HepG2 (cell line): ENCODE data around the gene DCDC2. TPM values are rescaled to one million over a fixed set of nuclear protein-coding genes. Genes with fewer than 3 reads are reported as not detected.

ENCODE experiments used
- ARHGAP35 ChIP-seq: sonication (generic); formaldehyde crosslinking; IDR thresholded peaks from 2 replicates; pipeline ENCODE4 v1.9.0; 2022; ENCODE audit warnings: mild to moderate bottlenecking, inconsistent platforms, moderate library complexity, missing genetic modification reagents, borderline replicate concordance
- CREB1 ChIP-seq, 2 experiments: fragments of 450-650 bp in 1 of 2; IDR thresholded peaks; 2 replicates each; pipeline ENCODE4 v1.6.1; 2016 to 2017; ENCODE audit warnings: control low read depth in 1 of 2, mild to moderate bottlenecking in 1 of 2, missing compliant biosample characterization in 1 of 2, missing genetic modification characterization in 1 of 2
- CSRNP2 ChIP-seq: sonication (generic); formaldehyde crosslinking; conservative IDR thresholded peaks from 2 replicates; pipeline ENCODE4 v1.8.0; 2022; ENCODE audit warnings: low read depth, missing genetic modification reagents
- ELK4 ChIP-seq: sonication (generic); formaldehyde crosslinking; IDR thresholded peaks from 2 replicates; pipeline ENCODE4 v1.9.0; 2021; ENCODE audit warnings: missing genetic modification reagents, borderline replicate concordance
- FOXK2 ChIP-seq: fragments of 450-650 bp; IDR thresholded peaks from 2 replicates; pipeline ENCODE4 v1.6.1; 2016
- GATA4 ChIP-seq: sonication (generic); IDR thresholded peaks from 2 replicates; pipeline ENCODE4 v1.6.1; 2016; ENCODE audit warnings: antibody characterized with exemption, low read depth, borderline replicate concordance
- HIC2 ChIP-seq: sonication (generic); formaldehyde crosslinking; IDR thresholded peaks from 2 replicates; pipeline ENCODE4 v1.9.0; 2022; ENCODE audit warnings: low read depth, missing genetic modification reagents
- JUND ChIP-seq: sonication (generic); formaldehyde crosslinking; IDR thresholded peaks from 2 replicates; pipeline ENCODE4 v1.8.0; 2022; ENCODE audit warnings: mild to moderate bottlenecking, missing genetic modification reagents
- MLXIP ChIP-seq: sonication (generic); formaldehyde crosslinking; IDR thresholded peaks from 2 replicates; pipeline ENCODE4 v1.9.0; 2021; ENCODE audit warnings: missing genetic modification reagents, borderline replicate concordance
- MTA1 ChIP-seq: sonication (generic); formaldehyde crosslinking; IDR thresholded peaks from 2 replicates; pipeline ENCODE4 v1.4.0; 2020; ENCODE audit warnings: missing genetic modification reagents, mild to moderate bottlenecking, borderline replicate concordance
- MTF1 ChIP-seq: sonication (generic); formaldehyde crosslinking; IDR thresholded peaks from 2 replicates; pipeline ENCODE4 v1.5.0; 2020; ENCODE audit warnings: missing genetic modification reagents
- NFE2L1 ChIP-seq: sonication (generic); formaldehyde crosslinking; IDR thresholded peaks from 2 replicates; pipeline ENCODE4 v1.4.0; 2020; ENCODE audit warnings: missing genetic modification reagents, mild to moderate bottlenecking, borderline replicate concordance
- NFE2L2 ChIP-seq: fragments of 150-350 bp; IDR thresholded peaks from 2 replicates; pipeline ENCODE4 v1.6.1; 2014; ENCODE audit warnings: low read length
- NONO ChIP-seq, 2 experiments: fragments of 450-650 bp in 1 of 2; sonication (generic) in 1 of 2; formaldehyde crosslinking in 1 of 2; IDR thresholded peaks in 1 of 2; conservative IDR thresholded peaks in 1 of 2; 2 replicates each; pipeline versions ENCODE4 v1.6.1 to v1.8.0; 2017 to 2022; ENCODE audit warnings: mild to moderate bottlenecking in 1 of 2, missing genetic modification reagents in 1 of 2, moderate library complexity in 1 of 2
- SKI ChIP-seq: fragments of 450-650 bp; IDR thresholded peaks from one replicate; pipeline ENCODE4 v1.6.1; 2018; ENCODE audit warnings: mild to moderate bottlenecking; ENCODE audit not compliant: partially characterized antibody
- ZMYM2 ChIP-seq: sonication (generic); formaldehyde crosslinking; IDR thresholded peaks from 2 replicates; pipeline ENCODE4 v1.8.0; 2022; ENCODE audit warnings: mild to moderate bottlenecking, missing genetic modification reagents
- ZNF597 ChIP-seq: sonication (generic); formaldehyde crosslinking; IDR thresholded peaks from 2 replicates; pipeline ENCODE4 v1.5.0; 2020; ENCODE audit warnings: missing genetic modification reagents
- ZNF746 ChIP-seq: sonication (generic); formaldehyde crosslinking; IDR thresholded peaks from 2 replicates; pipeline ENCODE4 v1.8.0; 2022; ENCODE audit warnings: mild to moderate bottlenecking, missing genetic modification reagents
- polyA plus RNA-seq, 8 experiments: library from polyadenylated mRNA; depleted of rRNA in 3 of 8; stranded (reverse) in 7 of 8; unstranded in 1 of 8; fragments of >200 nt; fragmentation: Illumina TruSeq in 4 of 8; extraction: Trizol in 4 of 8; gene quantifications; 2 replicates each; pipeline versions ENCODE4 v1.2.1 to v1.2.3, GENCODE V29; 2011 to 2016; ENCODE audit warnings: low read depth in 4 of 8, missing spikeins in 1 of 8, mixed read lengths in 1 of 8; ENCODE audit not compliant: insufficient read depth in 1 of 8
- total RNA-seq, 5 experiments: library from RNA; depleted of rRNA; stranded (reverse); fragments of >200 nt; fragmentation: Illumina TruSeq; extraction: Trizol; gene quantifications; 2 replicates each; pipeline ENCODE4 v1.2.3, GENCODE V29; 2016; ENCODE audit warnings: low read depth in 1 of 5

The DCDC2 gene
- total and polyA plus RNA-seq, 2 of the 13 experiments (the other 11 are each of a cell fraction or from before 2014, with no cell fraction given): 9.0 to 36.2 TPM

- TF ChIP-seq MLXIP (CRISPR knock-in tag) (no peak), NONO (IDR thresholded peaks at IDR 0.05) (no peak), NONO (CRISPR knock-in tag; conservative IDR thresholded peaks at IDR 0.05) (peak; percentile 76; the same call in 1 of the 2 replicates), JUND (no peak), NFE2L2 (no peak), FOXK2 (peak; percentile 78), MTF1 (CRISPR knock-in tag) (0 out of 2 replicates have a peak, but pooled peaks have one; percentile 41), CSRNP2 (CRISPR knock-in tag) (no peak), ZNF746 (CRISPR knock-in tag) (no peak; the same call in 1 of the 2 replicates), NFE2L1 (CRISPR knock-in tag) (no peak), SKI (peak; percentile 96), MTA1 (no peak; the same call in 1 of the 2 replicates), ARHGAP35 (no peak), GATA4 (peak; percentile 92; the same call in 1 of the 2 replicates), CREB1 (IDR thresholded peaks at IDR 0.05) (0 out of 2 replicates have a peak, but pooled peaks have one; percentile 3), CREB1 (CRISPR knock-in tag; IDR thresholded peaks at IDR 0.05) (peak; percentile 82), HIC2 (CRISPR knock-in tag) (no peak), ELK4 (no peak), ZMYM2 (CRISPR knock-in tag) (0 out of 2 replicates have a peak, but pooled peaks have one; percentile 17), ZNF597 (CRISPR knock-in tag) (no peak)
These were observed 16.6 kb downstream of the DCDC2 start (continued) for GRCh38 chr6:24340998-24341938.
